ENCODE results near the gene MAPK14. TPM values are rescaled to one million over a fixed set of nuclear protein-coding genes. Genes with fewer than 3 reads are reported as not detected.

The MAPK14 gene
- total RNA-seq, 2 experiments from 2014 or later, result 39.1 to 44.0 TPM

- ChIA-PET CTCF (no interaction called here), POLR2A (interaction anchor here (0.7 kb wide), 1 partner anchor 750 kb away, joined by 20 read pairs; no protein-coding TSS in a partner anchor)
- H3K9me3 Mint-ChIP-seq (ENCODE audit: low read depth), result no peaks in the 10 kb centered on the region
- ATAC-seq (no peak), DNase-seq (no peak)
- H3K4me3 Mint-ChIP-seq, result no peak overlapping the region
- H3K4me1 Mint-ChIP-seq, result peaks cover 79% of the 10 kb centered on the region
- no peaks in the 10 kb centered on the region for H3K27me3 Mint-ChIP-seq
- peak overlapping the region; percentile 51 for H3K27ac Mint-ChIP-seq
- H3K36me3 Mint-ChIP-seq (ENCODE audit: low read depth), result peaks cover 11% of the 10 kb centered on the region
- intact Hi-C loops (cut with DNase I, micrococcal nuclease), result no loop called here
These were observed 88.7 kb downstream of the MAPK14 start for GRCh38 chr6:36116066-36116864.

DNA sequence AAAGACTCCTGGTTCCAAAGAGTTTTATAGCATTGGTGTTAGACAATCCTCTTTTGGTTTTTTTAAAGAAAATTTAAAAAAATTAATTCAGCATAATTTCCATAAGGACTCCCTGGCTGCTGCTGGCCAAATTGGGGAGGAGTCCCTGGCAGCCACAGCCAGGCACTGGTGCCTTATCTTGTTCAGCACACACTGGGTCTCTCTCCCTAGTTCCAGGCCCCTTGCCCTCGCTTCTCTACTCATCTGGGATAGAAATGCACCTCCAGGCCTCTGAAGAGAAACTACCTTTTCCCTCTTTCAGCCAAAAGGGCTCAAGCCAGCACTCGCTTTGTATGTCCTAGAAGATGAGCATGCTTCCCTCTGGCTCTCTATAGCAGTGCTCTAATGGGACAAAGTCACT, 89.3 kb downstream of the MAPK14 start:
- H3K9me3 Mint-ChIP-seq (ENCODE audit: low read depth), result no peaks in the 10 kb centered on the region
- DNase-seq (no peak), ATAC-seq (no peak)
- no peak overlapping the region for H3K27ac Mint-ChIP-seq
- peaks cover 86% of the 10 kb centered on the region for H3K4me1 Mint-ChIP-seq
- CTCF ChIA-PET, result no interaction called here
- H3K36me3 Mint-ChIP-seq (ENCODE audit: low read depth), result peaks cover 11% of the 10 kb centered on the region
- POLR2A ChIA-PET, result no interaction called here
- no peaks in the 10 kb centered on the region for H3K27me3 Mint-ChIP-seq
- intact Hi-C loops (cut with DNase I, micrococcal nuclease), result no loop called here
- H3K4me3 Mint-ChIP-seq, result no peak overlapping the region

GRCh38 chr6:36117658-36118549, 90.3 kb downstream of the MAPK14 start:
- intact Hi-C loops (cut with DNase I, micrococcal nuclease), result no loop called here
- Mint-ChIP-seq H3K4me3 (no peak overlapping the region), H3K36me3 (ENCODE audit: low read depth) (peaks cover 7% of the 10 kb centered on the region), H3K27ac (peak overlapping the region; percentile 99), H3K27me3 (no peaks in the 10 kb centered on the region), H3K4me1 (peaks cover 92% of the 10 kb centered on the region), H3K9me3 (ENCODE audit: low read depth) (no peaks in the 10 kb centered on the region)
- ChIA-PET POLR2A (no interaction called here), CTCF (interaction anchor here (1.3 to 1.5 kb wide), 2 partner anchors 9 to 77 kb away, joined by 4 read pairs; no protein-coding TSS in a partner anchor)
- ATAC-seq (no peak), DNase-seq (no peak)

- Mint-ChIP-seq H3K27me3 (no peaks in the 10 kb centered on the region), H3K9me3 (ENCODE audit: low read depth) (no peaks in the 10 kb centered on the region), H3K36me3 (ENCODE audit: low read depth) (peaks cover 7% of the 10 kb centered on the region), H3K4me3 (no peak overlapping the region), H3K27ac (peak overlapping the region; percentile 99), H3K4me1 (peaks cover 95% of the 10 kb centered on the region)
- CTCF ChIA-PET, result interaction anchor here (1.0 to 1.5 kb wide), 3 partner anchors 8 to 76 kb away, joined by 4 read pairs; no protein-coding TSS in a partner anchor
- DNase-seq (peak; percentile 76), ATAC-seq (peak; percentile 58)
- POLR2A ChIA-PET, result no interaction called here
- intact Hi-C loops (cut with DNase I, micrococcal nuclease), result no loop called here
These were observed 91.0 kb downstream of the MAPK14 start for GRCh38 chr6:36118550-36119107.

GRCh38 chr6:36119209-36119608, 91.6 kb downstream of the MAPK14 start:
- Mint-ChIP-seq H3K4me1 (peaks cover 93% of the 10 kb centered on the region), H3K36me3 (ENCODE audit: low read depth) (peaks cover 7% of the 10 kb centered on the region), H3K4me3 (no peak overlapping the region), H3K27ac (peak overlapping the region; percentile 99), H3K27me3 (no peaks in the 10 kb centered on the region), H3K9me3 (ENCODE audit: low read depth) (no peaks in the 10 kb centered on the region)
- no peak for DNase-seq
- no peak for ATAC-seq
- POLR2A ChIA-PET, result no interaction called here
- intact Hi-C loops (cut with DNase I, micrococcal nuclease), result no loop called here
- CTCF ChIA-PET, result interaction anchor here (0.6 to 1.5 kb wide), 4 partner anchors 8 to 183 kb away, joined by 4 read pairs; no protein-coding TSS in a partner anchor

DNA sequence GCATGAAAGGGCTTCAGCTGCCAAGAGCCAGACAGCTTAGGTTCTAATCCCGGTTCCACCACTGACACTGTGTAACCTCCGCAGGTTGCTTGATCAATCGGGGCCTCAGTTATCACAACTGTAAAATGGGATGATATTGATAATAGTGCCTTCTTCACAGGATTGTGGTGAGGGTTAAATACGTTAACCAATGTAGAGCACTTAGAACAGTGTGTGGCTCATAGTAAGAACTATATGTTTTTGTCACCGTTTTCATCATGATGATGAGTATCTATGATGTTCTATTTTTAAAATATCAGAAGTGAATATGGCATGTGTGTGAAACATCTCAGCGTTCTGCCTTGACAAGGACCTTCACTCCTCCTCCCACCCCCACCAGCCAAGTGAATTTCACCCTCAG, 92.4 kb downstream of the MAPK14 start:
- CTCF ChIA-PET, result interaction anchor here (2.1 to 2.6 kb wide), 3 partner anchors 11 to 91 kb away, joined by 16 to 32 read pairs (median 23); partner anchors contain the start of genes MAPK13 and MAPK14
- Mint-ChIP-seq H3K36me3 (ENCODE audit: low read depth) (peaks cover 7% of the 10 kb centered on the region), H3K4me1 (peaks cover 90% of the 10 kb centered on the region), H3K27ac (peak overlapping the region; percentile 99), H3K4me3 (peak overlapping the region; percentile 72), H3K27me3 (no peaks in the 10 kb centered on the region), H3K9me3 (ENCODE audit: low read depth) (no peaks in the 10 kb centered on the region)
- no peak for DNase-seq
- intact Hi-C loops (cut with DNase I, micrococcal nuclease), result loop anchor here (1.0 to 10.0 kb wide), 7 partner anchors 11 to 815 kb away; partner anchors contain the start of genes BRPF3 (in 1 of the 2), KCTD20 (in 1 of the 2), MAPK14 (in 1 of the 2) and PXT1 (in 1 of the 2)
- POLR2A ChIA-PET, result interaction anchor here (0.6 to 2.3 kb wide), 4 partner anchors 11 to 92 kb away, joined by 3 to 31 read pairs (median 8); partner anchors contain the start of gene MAPK14
- peak; percentile 27 for ATAC-seq

DNA sequence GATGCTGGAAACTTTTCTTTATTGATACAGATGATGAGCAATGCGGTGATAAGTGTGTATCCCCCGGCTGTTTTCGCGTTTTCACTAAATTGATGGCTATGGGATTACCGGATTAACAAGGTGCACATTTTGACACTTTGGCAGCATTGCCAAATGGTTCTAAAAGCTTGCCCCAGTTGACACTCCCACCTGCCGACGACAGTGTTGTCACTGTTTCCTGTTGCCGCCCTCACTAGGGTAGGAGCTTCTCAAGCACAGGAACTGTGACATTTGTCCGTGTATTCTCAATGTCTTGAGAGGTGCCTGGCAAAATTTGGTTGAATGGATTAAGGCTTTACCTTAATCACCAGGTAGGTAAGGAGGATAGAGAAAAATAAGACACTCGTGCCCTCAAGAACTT, 92.9 kb downstream of the MAPK14 start:
- no peaks in the 10 kb centered on the region for H3K9me3 Mint-ChIP-seq (ENCODE audit: low read depth)
- ATAC-seq (peak; percentile 59), DNase-seq (peak; percentile 87)
- H3K27ac Mint-ChIP-seq, result peak overlapping the region; percentile 99
- peaks cover 88% of the 10 kb centered on the region for H3K4me1 Mint-ChIP-seq
- H3K4me3 Mint-ChIP-seq, result peak overlapping the region; percentile 72
- ChIA-PET CTCF (interaction anchor here (1.1 to 2.6 kb wide), 7 partner anchors 10 to 92 kb away, joined by 3 to 32 read pairs (median 6); partner anchors contain the start of genes MAPK13 and MAPK14), POLR2A (interaction anchor here (0.6 to 2.3 kb wide), 5 partner anchors 11 to 410 kb away, joined by 3 to 31 read pairs (median 13); partner anchors contain the start of gene MAPK14)
- intact Hi-C loops (cut with DNase I, micrococcal nuclease), result loop anchor here (1.0 to 10.0 kb wide), 7 partner anchors 11 to 816 kb away; partner anchors contain the start of genes BRPF3 (in 1 of the 2), KCTD20 (in 1 of the 2), MAPK14 (in 1 of the 2) and PXT1 (in 1 of the 2)
- H3K36me3 Mint-ChIP-seq (ENCODE audit: low read depth), result peaks cover 7% of the 10 kb centered on the region
- H3K27me3 Mint-ChIP-seq, result no peaks in the 10 kb centered on the region

- Mint-ChIP-seq H3K36me3 (ENCODE audit: low read depth) (peaks cover 7% of the 10 kb centered on the region), H3K4me1 (peaks cover 88% of the 10 kb centered on the region), H3K27me3 (no peaks in the 10 kb centered on the region), H3K9me3 (ENCODE audit: low read depth) (no peaks in the 10 kb centered on the region), H3K4me3 (peak overlapping the region; percentile 72), H3K27ac (peak overlapping the region; percentile 99)
- DNase-seq (peak; percentile 83), ATAC-seq (peak; percentile 42)
- POLR2A ChIA-PET, result interaction anchor here (0.6 to 2.3 kb wide), 6 partner anchors 9 to 411 kb away, joined by 3 to 31 read pairs (median 8); partner anchors contain the start of gene MAPK14
- intact Hi-C loops (cut with DNase I, micrococcal nuclease), result loop anchor here (1.0 to 10.0 kb wide), 7 partner anchors 10 to 816 kb away; partner anchors contain the start of genes BRPF3 (in 1 of the 2), KCTD20 (in 1 of the 2), MAPK14 (in 1 of the 2) and PXT1 (in 1 of the 2)
- CTCF ChIA-PET, result interaction anchor here (0.6 to 2.6 kb wide), 13 partner anchors 10 to 1400 kb away, joined by 3 to 32 read pairs (median 4); partner anchors contain the start of genes MAPK13 and MAPK14
These were observed 93.6 kb downstream of the MAPK14 start for GRCh38 chr6:36120979-36121786.

DNA sequence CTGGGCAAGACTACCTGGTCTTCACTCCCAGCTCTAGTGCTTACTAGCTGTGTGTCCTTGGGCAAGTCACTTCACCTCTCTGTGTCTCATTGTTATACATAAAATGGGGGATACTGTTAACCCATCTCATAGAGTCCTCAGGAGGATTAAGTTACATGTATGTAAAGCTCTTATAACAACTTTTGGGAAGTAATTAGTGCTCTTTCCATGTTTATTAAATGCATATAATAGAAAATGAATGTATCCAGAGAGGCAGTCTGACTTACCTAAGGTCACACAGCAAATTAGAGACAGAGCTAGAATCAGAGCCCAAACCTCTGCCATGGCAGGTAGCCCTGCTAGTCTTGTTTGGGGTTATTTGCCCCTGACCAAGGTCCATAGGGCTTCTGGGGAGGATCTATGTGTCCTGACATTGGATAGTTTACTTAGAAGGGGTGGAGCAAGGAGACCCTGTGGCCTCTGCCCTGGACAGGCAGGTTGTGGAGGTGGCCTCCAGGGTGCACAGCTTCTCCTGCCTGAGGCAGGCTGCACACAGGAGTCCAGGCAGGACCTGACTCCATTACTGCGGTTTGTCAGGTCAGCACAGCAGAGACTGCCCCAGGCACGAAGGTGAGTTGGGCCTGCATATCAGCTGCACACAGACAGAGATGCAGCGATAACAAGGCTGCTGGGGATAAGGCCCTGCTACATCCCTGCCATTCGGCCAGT, 94.3 kb downstream of the MAPK14 start:
- H3K27me3 Mint-ChIP-seq, result no peaks in the 10 kb centered on the region
- CTCF ChIA-PET, result interaction anchor here (0.5 to 2.6 kb wide), 14 partner anchors 9 to 1401 kb away, joined by 3 to 32 read pairs (median 4); partner anchors contain the start of genes MAPK13 and MAPK14

More for the DNA sequence above, 94.3 kb downstream of the MAPK14 start:
- intact Hi-C loops (cut with DNase I, micrococcal nuclease), result loop anchor here (2.0 to 10.0 kb wide), 6 partner anchors 75 to 817 kb away; partner anchors contain the start of genes BRPF3 (in 1 of the 2), KCTD20 (in 1 of the 2) and PXT1 (in 1 of the 2)
- Mint-ChIP-seq H3K27ac (peak overlapping the region; percentile 99), H3K36me3 (ENCODE audit: low read depth) (peaks cover 7% of the 10 kb centered on the region), H3K4me3 (peak overlapping the region; percentile 72), H3K4me1 (peaks cover 91% of the 10 kb centered on the region), H3K9me3 (ENCODE audit: low read depth) (no peaks in the 10 kb centered on the region)
- DNase-seq (no peak), ATAC-seq (no peak)
- POLR2A ChIA-PET, result interaction anchor here (0.9 to 2.3 kb wide), 4 partner anchors 8 to 151 kb away, joined by 3 to 31 read pairs (median 8); partner anchors contain the start of gene MAPK14

All from activated CD4-positive, alpha-beta T cell treated with anti-CD3 and anti-CD28 coated beads for 36 hours (primary cell).